Urinary bladder (tissue), 4 donors: ENCODE results near the gene OCEL1. TPM values are rescaled to one million over a fixed set of nuclear protein-coding genes. Genes with fewer than 3 reads are reported as not detected.

ENCODE experiments used
- DNase-seq: peaks from one replicate; pipeline ENCODE4 v3.0.0-alpha.2; 2015; ENCODE audit errors: extremely low spot score
- H3K27ac ChIP-seq: one replicate; pipeline ENCODE4 v1.5.1; 2013; ENCODE audit warnings: low read depth, mild to moderate bottlenecking, moderate library complexity
- H3K36me3 ChIP-seq: one replicate; pipeline ENCODE4 v1.6.1; 2013; ENCODE audit warnings: mild to moderate bottlenecking, moderate library complexity; ENCODE audit not compliant: insufficient read depth
- H3K4me1 ChIP-seq: one replicate; pipeline ENCODE4 v1.6.1; 2013; ENCODE audit warnings: mild to moderate bottlenecking, moderate library complexity; ENCODE audit not compliant: insufficient read depth
- H3K4me3 ChIP-seq: one replicate; pipeline ENCODE4 v1.5.1; 2013; ENCODE audit warnings: low read depth, low read length
- WGBS: extraction: QIAGEN DNeasy Blood & Tissue Kit; methylation state at CpG from one replicate; pipeline ENCODE4 v1.1.7; 2013; 5-methylcytosine and 5-hydroxymethylcytosine counted together
- polyA plus RNA-seq: library from polyadenylated mRNA; stranded (reverse); fragments of 200-250 nt; gene quantifications from one replicate; pipeline ENCODE4 v1.2.3, GENCODE V29; 2013
- total RNA-seq: library from RNA; depleted of rRNA; stranded (reverse); fragments of >200 nt; gene quantifications from one replicate; pipeline ENCODE4 v1.2.3, GENCODE V29; 2014
- donor health status: healthy with polysubstance abuse.
- donor health status: healthy.

Gene OCEL1
- total and polyA plus RNA-seq, 2 donors: 5.8 to 28.4 TPM

- Histone ChIP-seq H3K4me1 (peaks cover 5% of the 10 kb centered on the region), H3K4me3 (no peak overlapping the region), H3K36me3 (no peaks in the 10 kb centered on the region), H3K27ac (peak overlapping the region; percentile 30)
- WGBS: 65% methylated on average over 24 of the region's 24 CpGs
- no peak for DNase-seq
These were observed 14.2 kb downstream of the OCEL1 start for GRCh38 chr19:17240062-17240752.

- 95% methylated on average over 6 of the region's 6 CpGs for WGBS
- Histone ChIP-seq H3K4me3 (no peak overlapping the region), H3K4me1 (peaks cover 5% of the 10 kb centered on the region), H3K27ac (no peak overlapping the region), H3K36me3 (no peaks in the 10 kb centered on the region)
- DNase-seq: no peak
These were observed 14.9 kb downstream of the OCEL1 start for GRCh38 chr19:17240826-17241399.

GRCh38 chr19:17242431-17243208 lies 16.6 kb downstream of the OCEL1 start:
- no peak overlapping the region for H3K27ac ChIP-seq
- H3K4me3 ChIP-seq: no peak overlapping the region
- DNase-seq: no peak
- WGBS: 59% methylated on average over 8 of the region's 8 CpGs
- no peaks in the 10 kb centered on the region for H3K4me1 ChIP-seq
- no peaks in the 10 kb centered on the region for H3K36me3 ChIP-seq

GRCh38 chr19:17243211-17243829 lies 17.3 kb downstream of the OCEL1 start:
- no peaks in the 10 kb centered on the region for H3K36me3 ChIP-seq
- peak overlapping the region; percentile 90 for H3K4me3 ChIP-seq
- peak overlapping the region; percentile 47 for H3K27ac ChIP-seq
- DNase-seq: no peak
- H3K4me1 ChIP-seq: no peaks in the 10 kb centered on the region
- WGBS: 33% methylated on average over 8 of the region's 8 CpGs

GRCh38 chr19:17243830-17244617 lies 18.0 kb downstream of the OCEL1 start:
- no peak for DNase-seq
- Histone ChIP-seq H3K4me3 (peak overlapping the region; percentile 90), H3K36me3 (no peaks in the 10 kb centered on the region), H3K4me1 (no peaks in the 10 kb centered on the region), H3K27ac (peak overlapping the region; percentile 74)
- WGBS: 8% methylated on average over 52 of the region's 52 CpGs

- Histone ChIP-seq H3K36me3 (no peaks in the 10 kb centered on the region), H3K4me3 (peak overlapping the region; percentile 90), H3K4me1 (no peaks in the 10 kb centered on the region), H3K27ac (peak overlapping the region; percentile 87)
- under 1% methylated on average over 100 of the region's 100 CpGs for WGBS
- DNase-seq: no peak
These were observed 18.9 kb downstream of the OCEL1 start for GRCh38 chr19:17244618-17245534.

- Histone ChIP-seq H3K4me3 (peak within 1 kb of the TSS; percentile 90), H3K27ac (peak within 1 kb of the TSS; percentile 87), H3K4me1 (no peaks in the 10 kb centered on the region), H3K36me3 (no peaks in the 10 kb centered on the region)
- no peak for DNase-seq
- under 1% methylated on average over 72 of the region's 72 CpGs for WGBS
These were observed 19.5 kb downstream of the OCEL1 start, which contains the start of gene NR2F6 for GRCh38 chr19:17245535-17245984. Gene NR2F6 (minus strand): TSS chr19:17245919. CDS start chr19:17245220, 699 bp downstream.

GRCh38 chr19:17246681-17247425 lies 20.8 kb downstream of the OCEL1 start:
- Histone ChIP-seq H3K27ac (peak overlapping the region; percentile 80), H3K4me3 (peak overlapping the region; percentile 90), H3K4me1 (no peaks in the 10 kb centered on the region), H3K36me3 (no peaks in the 10 kb centered on the region)
- WGBS: 17% methylated on average over 21 of the region's 21 CpGs
- no peak for DNase-seq

GRCh38 chr19:17248011-17248776 lies 22.2 kb downstream of the OCEL1 start:
- DNase-seq: no peak
- H3K4me3 ChIP-seq: no peak overlapping the region
- H3K27ac ChIP-seq: no peak overlapping the region
- no peaks in the 10 kb centered on the region for H3K4me1 ChIP-seq
- H3K36me3 ChIP-seq: no peaks in the 10 kb centered on the region
- WGBS: 72% methylated on average over 21 of the region's 21 CpGs

- Histone ChIP-seq H3K4me3 (no peak overlapping the region), H3K36me3 (no peaks in the 10 kb centered on the region), H3K27ac (no peak overlapping the region), H3K4me1 (no peaks in the 10 kb centered on the region)
- no peak for DNase-seq
- WGBS: 86% methylated on average over 15 of the region's 15 CpGs
These were observed 24.0 kb downstream of the OCEL1 start for GRCh38 chr19:17249887-17250548.

- no peak overlapping the region for H3K27ac ChIP-seq
- no peaks in the 10 kb centered on the region for H3K36me3 ChIP-seq
- H3K4me3 ChIP-seq: no peak overlapping the region
- WGBS: 86% methylated on average over 10 of the region's 10 CpGs
- H3K4me1 ChIP-seq: no peaks in the 10 kb centered on the region
- no peak for DNase-seq
These were observed 28.6 kb downstream of the OCEL1 start for GRCh38 chr19:17254636-17255035.
